BJ (cell line): ENCODE measurements around the gene ADAMTS3. TPM values are rescaled to one million over a fixed set of nuclear protein-coding genes. Genes with fewer than 3 reads are reported as not detected.

ENCODE experiments used
- CTCF ChIA-PET: fragments of 350-600 bp; formaldehyde crosslinking; extraction: SDS; loops from one replicate; lab custom pipeline; 2021; ENCODE audit warnings: antibody characterized with exemption, inconsistent platforms; lab: Yijun Ruan, JAX
- POLR2A ChIA-PET: fragments of 300-600 bp; sonication (Branson Sonifier 250); formaldehyde crosslinking; extraction: SDS; loops from one replicate; lab custom pipeline; 2021; ENCODE audit warnings: antibody characterized with exemption; lab: Charles Lee
- DNase-seq: peaks from one replicate; pipeline ENCODE4 v3.0.0-alpha.2; 2011; ENCODE audit warnings: low read depth
- H3K27me3 ChIP-seq: 2 replicates; pipeline ENCODE4 v1.6.0; 2011; ENCODE audit warnings: low read length; ENCODE audit not compliant: control insufficient read depth, insufficient read depth
- H3K36me3 ChIP-seq: 2 replicates; pipeline ENCODE4 v1.5.1; 2011; ENCODE audit warnings: low read length; ENCODE audit not compliant: control insufficient read depth, insufficient read depth
- H3K4me3 ChIP-seq: 2 replicates; pipeline ENCODE4 v1.5.1; 2011; ENCODE audit warnings: low read depth, mild to moderate bottlenecking, control low read depth, low read length
- CTCF ChIP-seq: IDR thresholded peaks from 2 replicates; pipeline ENCODE4 v1.5.1; 2011; ENCODE audit warnings: low read depth, mild to moderate bottlenecking, control low read depth, inconsistent platforms, low read length, moderate library complexity; ENCODE audit not compliant: insufficient read depth
- polyA plus RNA-seq: library from polyadenylated mRNA; depleted of rRNA; stranded (reverse); fragments of >200 nt; gene quantifications from 2 replicates; pipeline ENCODE4 v1.2.3, GENCODE V29; 2011

The ADAMTS3 gene
- polyA plus RNA-seq, 1 experiment = 0.70 TPM

GRCh38 chr4:72467633-72468032 lies 101.4 kb downstream of the ADAMTS3 start:
- no peak for TF ChIP-seq CTCF
- no peaks in the 10 kb centered on the region for H3K36me3 ChIP-seq
- H3K27me3 ChIP-seq = no peaks in the 10 kb centered on the region
- CTCF ChIA-PET = interaction anchor here (0.6 to 6.6 kb wide), 6 partner anchors 11 to 172 kb away, joined by 3 to 65 read pairs (median 3); no protein-coding TSS in a partner anchor
- DNase-seq = no peak
- no peak overlapping the region for H3K4me3 ChIP-seq
- POLR2A ChIA-PET = no interaction called here

- CTCF ChIA-PET = interaction anchor here (0.6 to 6.6 kb wide), 3 partner anchors 128 to 1341 kb away, joined by 3 to 65 read pairs (median 4); no protein-coding TSS in a partner anchor
- Histone ChIP-seq H3K4me3 (no peak overlapping the region), H3K36me3 (no peaks in the 10 kb centered on the region), H3K27me3 (no peaks in the 10 kb centered on the region)
- no peak for DNase-seq
- TF ChIP-seq CTCF = no peak
- POLR2A ChIA-PET = no interaction called here
Observed at GRCh38 chr4:72463724-72464123, 105.3 kb downstream of the ADAMTS3 start.

- no peak for DNase-seq
- Histone ChIP-seq H3K4me3 (no peak overlapping the region), H3K27me3 (no peaks in the 10 kb centered on the region), H3K36me3 (no peaks in the 10 kb centered on the region)
- ChIA-PET CTCF (interaction anchor here (0.9 to 1.0 kb wide), 2 partner anchors 10 to 131 kb away, joined by 3 read pairs; no protein-coding TSS in a partner anchor), POLR2A (interaction anchor here (0.5 kb wide), 1 partner anchor 80 kb away, joined by 3 read pairs; no protein-coding TSS in a partner anchor)
- TF ChIP-seq CTCF = no peak
Observed at GRCh38 chr4:72457158-72457557, 111.9 kb downstream of the ADAMTS3 start.

GRCh38 chr4:72451349-72451748 lies 117.7 kb downstream of the ADAMTS3 start:
- ChIA-PET CTCF (interaction anchor here (0.6 kb wide), 1 partner anchor 96 kb away, joined by 3 read pairs; no protein-coding TSS in a partner anchor), POLR2A (no interaction called here)
- no peak for TF ChIP-seq CTCF

GRCh38 chr4:72449705-72450104 lies 119.3 kb downstream of the ADAMTS3 start:
- DNase-seq = no peak
- CTCF ChIA-PET = no interaction called here
- H3K4me3 ChIP-seq = no peak overlapping the region

More at GRCh38 chr4:72451349-72451748, 117.7 kb downstream of the ADAMTS3 start:
- H3K4me3 ChIP-seq = no peak overlapping the region
- no peaks in the 10 kb centered on the region for H3K27me3 ChIP-seq
- DNase-seq = no peak
- no peaks in the 10 kb centered on the region for H3K36me3 ChIP-seq

More at GRCh38 chr4:72449705-72450104, 119.3 kb downstream of the ADAMTS3 start:
- POLR2A ChIA-PET = no interaction called here
- no peak for TF ChIP-seq CTCF
- H3K36me3 ChIP-seq = no peaks in the 10 kb centered on the region
- no peaks in the 10 kb centered on the region for H3K27me3 ChIP-seq
